Neuronal stem cell (in vitro differentiated cells): Measurements from ENCODE around the gene CATSPERD.
A peak's percentile ranks its signal among the peaks of the same experiment; 100 is the strongest.

Experiments
- DNase-seq: peaks from one replicate; pipeline ENCODE4 v3.0.0-alpha.2; 2013; ENCODE audit warnings: low spot score
- H2AFZ ChIP-seq: one replicate; pipeline ENCODE4 v1.6.1; 2013; ENCODE audit warnings: mild to moderate bottlenecking, low read length, inconsistent platforms
- H2AK5ac ChIP-seq: 2 replicates; pipeline ENCODE4 v1.6.1; 2013; ENCODE audit warnings: low read depth, mild to moderate bottlenecking, inconsistent platforms, low read length, moderate library complexity, mixed read lengths
- H2BK120ac ChIP-seq: 2 replicates; pipeline ENCODE4 v1.6.1; 2013; ENCODE audit warnings: low read depth, mild to moderate bottlenecking, inconsistent platforms, low read length, moderate library complexity, mixed read lengths
- H2BK12ac ChIP-seq: one replicate; pipeline ENCODE4 v1.6.1; 2013; ENCODE audit warnings: low read length, inconsistent platforms
- H2BK15ac ChIP-seq: 2 replicates; pipeline ENCODE4 v1.6.1; 2013; ENCODE audit warnings: mild to moderate bottlenecking, low read length, inconsistent platforms, mixed read lengths
- H2BK5ac ChIP-seq: one replicate; pipeline ENCODE4 v1.6.1; 2013; ENCODE audit warnings: inconsistent platforms, mild to moderate bottlenecking, low read length, moderate library complexity
- H3K14ac ChIP-seq: one replicate; pipeline ENCODE4 v1.6.1; 2013; ENCODE audit warnings: low read length, inconsistent platforms
- H3K18ac ChIP-seq: 2 replicates; pipeline ENCODE4 v1.6.1; 2013; ENCODE audit warnings: low read length, inconsistent platforms
- H3K23ac ChIP-seq: 2 replicates; pipeline ENCODE4 v1.6.1; 2013; ENCODE audit warnings: low read depth, mild to moderate bottlenecking, mixed read lengths, low read length, inconsistent platforms; ENCODE audit not compliant: poor library complexity
- H3K27ac ChIP-seq: replicated peaks from 3 replicates; pipeline ENCODE4 v1.5.1; 2013; ENCODE audit warnings: low read length, inconsistent platforms
- H3K27me3 ChIP-seq, 3 experiments: 2 replicates each; pipeline ENCODE4 v1.6.1; 2013; ENCODE audit warnings: low read length in 3 of 3, mild to moderate bottlenecking in 2 of 3, inconsistent platforms in 1 of 3, low read depth in 1 of 3, mixed read lengths in 1 of 3, moderate library complexity in 1 of 3; ENCODE audit not compliant: control insufficient read depth in 3 of 3, insufficient read depth in 3 of 3
- H3K36me3 ChIP-seq, 2 donors: replicated peaks in 1 of 2; 2 replicates each; pipeline ENCODE4 v1.6.1; 2013; ENCODE audit warnings: low read length in 2 of 2; ENCODE audit not compliant: control insufficient read depth in 2 of 2, insufficient read depth in 2 of 2
- H3K4ac ChIP-seq: 2 replicates; pipeline ENCODE4 v1.6.1; 2013; ENCODE audit warnings: inconsistent platforms, mild to moderate bottlenecking, low read length, moderate library complexity
- H3K4me1 ChIP-seq, 2 donors: 1 replicate in 1 of 2; 2 replicates in 1 of 2; pipeline ENCODE4 v1.6.1; 2013; ENCODE audit warnings: low read length in 2 of 2, low read depth in 1 of 2; ENCODE audit not compliant: control insufficient read depth in 2 of 2, insufficient read depth in 1 of 2
- H3K4me2 ChIP-seq: one replicate; pipeline ENCODE4 v1.6.1; 2013; ENCODE audit warnings: mild to moderate bottlenecking, low read length, inconsistent platforms; ENCODE audit not compliant: insufficient read depth, poor library complexity, severe bottlenecking
- H3K4me3 ChIP-seq, 2 donors: 2 replicates each; pipeline ENCODE4 v1.5.1; 2013; ENCODE audit warnings: low read length in 2 of 2, mild to moderate bottlenecking in 2 of 2, inconsistent platforms in 1 of 2, moderate library complexity in 1 of 2
- H3K79me1 ChIP-seq: one replicate; pipeline ENCODE4 v1.6.1; 2013; ENCODE audit warnings: low read depth, mild to moderate bottlenecking, inconsistent platforms, low read length, moderate library complexity
- H3K9ac ChIP-seq: one replicate; pipeline ENCODE4 v1.6.1; 2013; ENCODE audit warnings: mild to moderate bottlenecking, low read depth, low read length, inconsistent platforms; ENCODE audit not compliant: poor library complexity
- H3K9me3 ChIP-seq, 2 donors: replicated peaks in 1 of 2; 2 replicates each; pipeline versions ENCODE3 to v1.6.1; 2013; ENCODE audit warnings: low read length in 2 of 2, mild to moderate bottlenecking in 2 of 2, inconsistent platforms in 1 of 2, low read depth in 1 of 2, mixed read lengths in 1 of 2, moderate library complexity in 1 of 2; ENCODE audit not compliant: control insufficient read depth in 2 of 2, insufficient read depth in 1 of 2
- H4K8ac ChIP-seq: one replicate; pipeline ENCODE4 v1.6.1; 2013; ENCODE audit warnings: low read depth, mild to moderate bottlenecking, inconsistent platforms, low read length, moderate library complexity
- H4K91ac ChIP-seq: one replicate; pipeline ENCODE4 v1.6.1; 2013; ENCODE audit warnings: low read length, low read depth, mild to moderate bottlenecking, inconsistent platforms; ENCODE audit not compliant: poor library complexity
- WGBS, 2 donors: extraction: QIAGEN DNeasy Blood & Tissue Kit; methylation state at CpG; one replicate each; pipeline ENCODE4 v1.1.7; 2013; ENCODE audit warnings: missing lambda C conversion rate in 2 of 2, mixed read lengths in 1 of 2; ENCODE audit not compliant: insufficient read length in 2 of 2, insufficient replicate concordance in 1 of 2; ENCODE audit errors: extremely low coverage in 2 of 2; 5-methylcytosine and 5-hydroxymethylcytosine counted together

Gene CATSPERD

DNA sequence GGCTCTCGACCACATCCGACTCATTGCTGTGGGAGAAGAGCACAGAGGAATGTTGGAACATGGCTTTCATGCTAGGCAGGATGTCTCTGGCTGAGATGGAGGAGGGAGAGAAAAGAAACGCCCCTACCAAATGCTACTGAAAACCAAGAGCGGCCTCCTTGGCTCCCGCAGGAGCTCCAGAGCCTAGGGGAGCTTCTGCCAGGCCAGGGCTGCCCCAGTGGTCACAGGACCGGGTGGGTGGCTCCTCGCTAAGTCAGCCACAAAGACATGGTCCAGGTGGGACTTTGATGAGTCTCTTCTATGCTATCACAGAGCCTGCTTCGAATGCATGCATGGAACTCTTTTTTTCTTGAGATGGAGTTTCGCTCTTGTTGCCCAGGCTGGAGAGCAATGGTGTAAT is 7.2 kb upstream of the CATSPERD start:
- Histone ChIP-seq H3K4me1 (no peaks in the 10 kb centered on the region), H2BK15ac (no peak overlapping the region), H3K23ac (no peak overlapping the region), H3K4me2 (no peak overlapping the region), H2BK5ac (no peak overlapping the region), H2AFZ (no peak overlapping the region), H2AK5ac (no peak overlapping the region), H2BK12ac (no peak overlapping the region), H3K18ac (no peak overlapping the region), H3K79me1 (peaks cover 8% of the 10 kb centered on the region), H3K27ac (no peak overlapping the region), H3K4ac (no peak overlapping the region), H2BK120ac (no peak overlapping the region), H3K14ac (no peak overlapping the region), H4K91ac (no peak overlapping the region), H4K8ac (no peak overlapping the region), H3K9ac (no peak overlapping the region), H3K36me3 (peaks cover 42 to 81% of the 10 kb centered on the region in 2 donors), H3K9me3 (no peaks in the 10 kb centered on the region), H3K27me3 (no peaks in the 10 kb centered on the region), H3K4me3 (no peak overlapping the region)
- no CpG with 5 or more reads among the region's 9 CpGs for WGBS, 2 donors
- DNase-seq, result no peak

GRCh38 chr19:5714816-5715215 is 5.6 kb upstream of the CATSPERD start:
- Histone ChIP-seq H2BK120ac (no peak overlapping the region), H3K4ac (no peak overlapping the region), H2AK5ac (no peak overlapping the region), H3K9ac (no peak overlapping the region), H3K4me1 (peaks cover 5 to 8% of the 10 kb centered on the region in 2 donors), H3K36me3 (peaks cover 38 to 69% of the 10 kb centered on the region in 2 donors), H3K27ac (no peak overlapping the region), H3K79me1 (peaks cover 12% of the 10 kb centered on the region), H2BK5ac (no peak overlapping the region), H3K27me3 (no peaks in the 10 kb centered on the region), H3K9me3 (no peaks in the 10 kb centered on the region), H4K91ac (no peak overlapping the region), H3K4me2 (no peak overlapping the region), H2AFZ (no peak overlapping the region), H2BK12ac (no peak overlapping the region), H2BK15ac (no peak overlapping the region), H3K23ac (no peak overlapping the region), H3K18ac (no peak overlapping the region), H3K4me3 (no peak overlapping the region), H4K8ac (no peak overlapping the region), H3K14ac (no peak overlapping the region)
- no peak for DNase-seq
- no CpG with 5 or more reads among the region's 10 CpGs for WGBS, 2 donors

DNA sequence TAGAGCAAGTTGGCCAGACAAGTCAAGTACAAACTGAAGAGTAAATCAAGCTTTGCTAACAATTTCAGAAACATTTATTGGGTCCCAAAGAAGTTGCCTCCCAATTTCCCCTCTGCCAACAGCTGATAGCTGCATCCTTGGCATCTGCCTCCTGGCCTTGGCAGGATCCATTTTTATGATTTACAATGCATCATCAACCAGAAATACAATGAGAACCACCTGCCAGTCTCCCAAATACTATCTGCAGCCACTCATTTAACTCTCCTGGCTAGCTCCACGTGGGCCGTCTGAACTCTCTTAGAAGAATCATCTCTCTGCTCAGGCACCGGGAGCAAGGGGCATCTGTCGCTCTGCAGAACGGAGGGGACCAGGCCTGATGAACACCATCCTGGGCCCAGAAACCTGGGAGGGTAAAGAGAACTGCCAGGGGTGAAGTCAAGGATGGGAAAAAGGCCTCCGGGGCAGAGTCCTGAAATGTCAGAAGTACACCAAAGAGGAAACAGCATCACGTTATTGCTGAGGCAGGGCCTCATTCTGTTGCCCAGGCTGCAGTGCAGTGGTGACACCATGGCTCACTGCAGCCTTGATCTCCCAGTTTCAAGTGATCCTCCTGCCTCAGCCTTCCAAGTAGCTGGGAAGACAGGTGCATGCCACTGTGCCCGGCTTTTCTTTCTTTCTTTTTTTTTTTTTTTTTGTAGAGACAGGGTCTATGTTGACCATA is 3.1 kb upstream of the CATSPERD start:
- no peak overlapping the region for H3K14ac ChIP-seq
- peaks cover 9% of the 10 kb centered on the region for H3K79me1 ChIP-seq
- H4K8ac ChIP-seq, result no peak overlapping the region
- no peak overlapping the region for H2BK15ac ChIP-seq
- H3K4ac ChIP-seq, result no peak overlapping the region
- H3K9me3 ChIP-seq, result no peaks in the 10 kb centered on the region
- no peak overlapping the region for H2AFZ ChIP-seq
- no peak overlapping the region for H2BK120ac ChIP-seq
- H3K4me2 ChIP-seq, result no peak overlapping the region
- no peak overlapping the region for H2BK12ac ChIP-seq
- H3K18ac ChIP-seq, result no peak overlapping the region
- H4K91ac ChIP-seq, result no peak overlapping the region
- H2AK5ac ChIP-seq, result no peak overlapping the region
- DNase-seq, result no peak
- H3K36me3 ChIP-seq, result peaks cover 20 to 45% of the 10 kb centered on the region in 2 donors
- no peak overlapping the region for H3K9ac ChIP-seq
- no peaks in the 10 kb centered on the region for H3K27me3 ChIP-seq
- peaks cover 5 to 9% of the 10 kb centered on the region in 2 donors for H3K4me1 ChIP-seq
- H2BK5ac ChIP-seq, result no peak overlapping the region
- no peak overlapping the region for H3K23ac ChIP-seq
- H3K27ac ChIP-seq, result no peak overlapping the region
- WGBS, 2 donors, result no CpG with 5 or more reads among the region's 8 CpGs
- peak overlapping the region in 1 of 2 donors; percentile 3 for H3K4me3 ChIP-seq

DNA sequence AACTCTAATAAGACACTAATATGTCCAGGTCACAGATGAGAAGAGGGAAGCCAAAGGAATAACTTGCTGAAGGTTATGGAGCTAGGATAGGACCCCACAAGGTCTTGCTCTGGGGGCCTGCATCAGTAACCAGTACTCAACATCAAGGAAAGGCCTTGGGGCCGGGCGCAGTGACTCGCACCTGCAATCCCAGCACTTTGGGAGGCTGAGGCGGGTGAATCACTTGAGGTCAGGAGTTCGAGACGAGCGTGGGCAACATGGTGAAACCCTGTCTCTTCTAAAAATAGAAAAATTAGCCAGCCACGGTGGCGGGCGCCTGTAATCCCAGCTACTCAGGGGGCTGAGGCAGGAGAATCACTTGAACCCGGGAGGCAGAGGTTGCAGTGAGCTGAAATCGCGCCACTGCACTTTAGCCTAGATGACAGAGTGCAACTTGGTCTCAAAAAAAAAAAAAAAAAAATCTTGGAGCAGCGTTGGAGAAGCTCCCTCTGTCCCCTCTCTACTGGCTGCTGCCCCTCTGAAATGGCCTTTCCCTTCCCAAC is 2.3 kb upstream of the CATSPERD start:
- no peak overlapping the region for H3K9ac ChIP-seq
- no peak overlapping the region for H2BK15ac ChIP-seq
- no peak overlapping the region for H2BK5ac ChIP-seq
- no peak overlapping the region for H4K91ac ChIP-seq
- no peak overlapping the region for H2BK120ac ChIP-seq
- no peak overlapping the region for H4K8ac ChIP-seq
- H3K79me1 ChIP-seq, result peaks cover 9% of the 10 kb centered on the region
- H3K9me3 ChIP-seq, result no peaks in the 10 kb centered on the region
- no peak overlapping the region for H3K23ac ChIP-seq
- peak overlapping the region in 1 of 2 donors; percentile 75 for H3K4me3 ChIP-seq
- peaks cover 5 to 9% of the 10 kb centered on the region in 2 donors for H3K4me1 ChIP-seq
- peaks cover 15 to 38% of the 10 kb centered on the region in 2 donors for H3K36me3 ChIP-seq
- H3K4me2 ChIP-seq, result no peak overlapping the region
- WGBS, 2 donors, result no CpG with 5 or more reads among the region's 14 CpGs
- no peak overlapping the region for H3K27ac ChIP-seq
- no peaks in the 10 kb centered on the region for H3K27me3 ChIP-seq
- no peak overlapping the region for H2AK5ac ChIP-seq
- H3K4ac ChIP-seq, result no peak overlapping the region
- no peak overlapping the region for H2AFZ ChIP-seq
- DNase-seq, result no peak
- H2BK12ac ChIP-seq, result no peak overlapping the region
- H3K14ac ChIP-seq, result no peak overlapping the region
- H3K18ac ChIP-seq, result no peak overlapping the region
